SK-N-SH (cell line): Measurements from ENCODE around the gene TNFRSF12A. TPM values are rescaled to one million over a fixed set of nuclear protein-coding genes. Genes with fewer than 3 reads are reported as not detected.

Source experiments
- CTCF ChIA-PET: fragments of 300-600, 350-600 bp; formaldehyde crosslinking; extraction: SDS; loops from one replicate; lab custom pipeline; 2021; lab: Yijun Ruan, JAX
- POLR2A ChIA-PET: fragments of 350-600 bp; sonication (Branson Sonifier 250); formaldehyde crosslinking; extraction: SDS; loops from one replicate; lab custom pipeline; 2020; ENCODE audit warnings: antibody characterized with exemption, inconsistent platforms; lab: Yijun Ruan, JAX
- DNase-seq: peaks from one replicate; pipeline ENCODE4 v3.0.0; 2012
- H2AFZ ChIP-seq: fragments of 200-600 bp; sonication (generic); 2 replicates; pipeline ENCODE4 v1.8.1; 2016; ENCODE audit warnings: antibody characterized with exemption, mild to moderate bottlenecking, low read depth
- H3F3A ChIP-seq: fragments of 200-600 bp; sonication (generic); replicated peaks from 2 replicates; pipeline ENCODE3; 2016; ENCODE audit warnings: antibody characterized with exemption, mild to moderate bottlenecking; ENCODE audit not compliant: insufficient read depth
- H3K27ac ChIP-seq, 2 experiments: fragments of 200-500 bp in 1 of 2; fragments of 200-600 bp in 1 of 2; sonication (Bioruptor generic) in 1 of 2; sonication (generic), shearing (Covaris generic) in 1 of 2; 2 replicates each; pipeline versions ENCODE4 v1.5.1 to v1.6.1; 2014 to 2016; ENCODE audit warnings: low read depth in 2 of 2, inconsistent platforms in 1 of 2, low read length in 1 of 2, mild to moderate bottlenecking in 1 of 2, mixed read lengths in 1 of 2
- H3K27me3 ChIP-seq: fragments of 200-600 bp; sonication (generic), shearing (Covaris generic); 2 replicates; pipeline ENCODE4 v1.6.1; 2016; ENCODE audit warnings: mixed run types; ENCODE audit not compliant: insufficient read depth
- H3K36me3 ChIP-seq, 2 experiments: fragments of 200-500 bp in 1 of 2; fragments of 200-600 bp in 1 of 2; sonication (Bioruptor generic) in 1 of 2; sonication (generic) in 1 of 2; replicated peaks in 1 of 2; 2 replicates each; pipeline versions ENCODE3 to v1.5.1; 2014 to 2016; ENCODE audit warnings: low read length in 1 of 2, mild to moderate bottlenecking in 1 of 2; ENCODE audit not compliant: insufficient read depth in 2 of 2, control insufficient read depth in 1 of 2
- H3K4me1 ChIP-seq, 2 experiments: fragments of 200-500 bp in 1 of 2; fragments of 200-600 bp in 1 of 2; sonication (Bioruptor generic) in 1 of 2; sonication (generic), shearing (Covaris generic) in 1 of 2; 2 replicates each; pipeline versions ENCODE4 v1.5.1 to v1.6.1; 2014 to 2016; ENCODE audit warnings: low read depth in 1 of 2, low read length in 1 of 2, mixed run types in 1 of 2; ENCODE audit not compliant: insufficient read depth in 2 of 2, control insufficient read depth in 1 of 2
- H3K4me2 ChIP-seq: fragments of 200-600 bp; sonication (generic), shearing (Covaris generic); 2 replicates; pipeline ENCODE4 v1.6.1; 2017; ENCODE audit warnings: mixed run types
- H3K4me3 ChIP-seq, 2 experiments: fragments of 200-500 bp in 1 of 2; fragments of 200-600 bp in 1 of 2; sonication (Bioruptor generic) in 1 of 2; sonication (generic), shearing (Covaris generic) in 1 of 2; 2 replicates each; pipeline versions ENCODE4 v1.5.1 to v1.8.1; 2014 to 2016; ENCODE audit warnings: low read depth in 2 of 2, inconsistent platforms in 1 of 2, low read length in 1 of 2, mild to moderate bottlenecking in 1 of 2, mixed read lengths in 1 of 2, moderate library complexity in 1 of 2
- H3K79me2 ChIP-seq: fragments of 200-600 bp; sonication (generic); 2 replicates; pipeline ENCODE4 v1.8.1; 2017; ENCODE audit warnings: mild to moderate bottlenecking; ENCODE audit not compliant: insufficient read depth
- H3K9ac ChIP-seq: fragments of 200-600 bp; sonication (generic); 2 replicates; pipeline ENCODE4 v1.6.1; 2017; ENCODE audit warnings: mixed run types
- H3K9me2 ChIP-seq: fragments of 200-600 bp; sonication (generic); 2 replicates; pipeline ENCODE4 v1.6.1; 2017; ENCODE audit warnings: mixed run types
- H3K9me3 ChIP-seq: fragments of 200-600 bp; sonication (generic); 2 replicates; pipeline ENCODE4 v1.6.1; 2017; ENCODE audit warnings: mixed run types, mild to moderate bottlenecking, moderate library complexity
- H4K20me1 ChIP-seq: fragments of 200-600 bp; sonication (generic); 2 replicates; pipeline ENCODE4 v1.6.1; 2017; ENCODE audit warnings: mild to moderate bottlenecking, mixed run types; ENCODE audit not compliant: insufficient read depth
- EP300 ChIP-seq, 2 experiments: IDR thresholded peaks; 2 replicates each; pipeline versions ENCODE4 v1.4.0 to v1.6.1; 2012; ENCODE audit warnings: borderline replicate concordance in 1 of 2, low read depth in 1 of 2, low read length in 1 of 2
- FOSL2 ChIP-seq: IDR thresholded peaks from 2 replicates; pipeline ENCODE4 v1.4.0; 2012; ENCODE audit warnings: low read depth, mild to moderate bottlenecking, moderate library complexity, borderline replicate concordance
- GATA2 ChIP-seq: sonication (generic); formaldehyde crosslinking; IDR thresholded peaks from 2 replicates; pipeline ENCODE4 v1.5.0; 2020; ENCODE audit warnings: mild to moderate bottlenecking, missing genetic modification reagents
- MXI1 ChIP-seq: IDR thresholded peaks from 2 replicates; pipeline ENCODE4 v1.6.1; 2012; ENCODE audit warnings: mild to moderate bottlenecking, low read depth, low read length, improper control_type of control experiment
- NFIC ChIP-seq: IDR thresholded peaks from 2 replicates; pipeline ENCODE4 v1.4.0; 2012; ENCODE audit warnings: borderline replicate concordance
- RAD21 ChIP-seq: IDR thresholded peaks from 2 replicates; pipeline ENCODE4 v1.6.1; 2012; ENCODE audit warnings: mild to moderate bottlenecking, low read length
- REST ChIP-seq: IDR thresholded peaks from 2 replicates; pipeline ENCODE4 v1.6.1; 2012; ENCODE audit warnings: mild to moderate bottlenecking, low read depth, low read length, moderate library complexity
- RFX5 ChIP-seq: IDR thresholded peaks from 2 replicates; pipeline ENCODE4 v1.6.1; 2012; ENCODE audit warnings: mild to moderate bottlenecking, improper control_type of control experiment, low read length
- RXRA ChIP-seq: IDR thresholded peaks from 2 replicates; pipeline ENCODE4 v1.4.0; 2012; ENCODE audit warnings: low read depth, mild to moderate bottlenecking, borderline replicate concordance
- SIN3A ChIP-seq: IDR thresholded peaks from 2 replicates; pipeline ENCODE4 v1.6.1; 2012; ENCODE audit warnings: low read depth, mild to moderate bottlenecking, low read length, moderate library complexity, borderline replicate concordance
- TAF1 ChIP-seq: IDR thresholded peaks from 2 replicates; pipeline ENCODE4 v1.6.1; 2012; ENCODE audit warnings: low read depth, mild to moderate bottlenecking, low read length, moderate library complexity, borderline replicate concordance
- YY1 ChIP-seq: IDR thresholded peaks from 2 replicates; pipeline ENCODE4 v1.4.0; 2012; ENCODE audit warnings: low read depth, mild to moderate bottlenecking
- ZBTB33 ChIP-seq: IDR thresholded peaks from 2 replicates; pipeline ENCODE4 v1.4.0; 2012; ENCODE audit warnings: low read depth, borderline replicate concordance
- WGBS: methylation state at CpG from one replicate; pipeline ENCODE4 v1.1.6; 2017; ENCODE audit warnings: low lambda C conversion rate; 5-methylcytosine and 5-hydroxymethylcytosine counted together
- polyA plus RNA-seq, 3 experiments: library from polyadenylated mRNA; depleted of rRNA; stranded (reverse); fragments of >200 nt; gene quantifications; 2 replicates each; pipeline ENCODE4 v1.2.3, GENCODE V29; 2012

TNFRSF12A gene
- polyA plus RNA-seq, 1 of the 3 experiments (the other 2 are of a cell fraction) = 374 TPM

- Histone ChIP-seq H2AFZ (no peak overlapping the region), H3K79me2 (peaks cover 3% of the 10 kb centered on the region; the same call in 1 of the 2 replicates), H3K27me3 (no peaks in the 10 kb centered on the region), H3K36me3 (no peaks in the 10 kb centered on the region), H3K4me3 (no peak overlapping the region), H3K9ac (no peak overlapping the region), H3K9me2 (no peaks in the 10 kb centered on the region), H3K27ac (no peak overlapping the region), H3K9me3 (no peaks in the 10 kb centered on the region), H4K20me1 (no peaks in the 10 kb centered on the region), H3K4me2 (no peak overlapping the region), H3F3A (peaks cover 10% of the 10 kb centered on the region), H3K4me1 (peaks cover 4 to 17% of the 10 kb centered on the region in 2 experiments; a peak in 2 of 4 replicates)
- no peak for DNase-seq
- 50% methylated on average over 2 of the region's 9 CpGs for WGBS
- ChIA-PET POLR2A (no interaction called here), CTCF (interaction anchor here (0.8 to 2.1 kb wide), 6 partner anchors 14 to 46 kb away, joined by 3 to 9 read pairs (median 4); no protein-coding TSS in a partner anchor)
- no peak for TF ChIP-seq EP300 (IDR thresholded peaks at IDR 0.05; ENCODE audit: borderline replicate concordance in 1 of 2, low read depth in 1 of 2, low read length in 1 of 2)
- TF ChIP-seq RXRA = no peak
- TF ChIP-seq GATA2 (CRISPR knock-in tag) = no peak
- no peak for TF ChIP-seq ZBTB33
- TF ChIP-seq SIN3A = no peak
- TF ChIP-seq MXI1 = no peak
- no peak for TF ChIP-seq FOSL2
- no peak for TF ChIP-seq RAD21
- no peak for TF ChIP-seq REST
- TF ChIP-seq YY1 = no peak
- TF ChIP-seq RFX5 = no peak
- TF ChIP-seq TAF1 = no peak
- TF ChIP-seq NFIC = no peak
These were observed 34.7 kb upstream of the TNFRSF12A start for GRCh38 chr16:2985462-2985861.
